Fibroblast of mammary gland (primary cell): ENCODE data around the gene ARHGAP22.

ENCODE experiments used
- DNase-seq: peaks from one replicate; pipeline ENCODE4 v3.0.0-alpha.2; 2010; ENCODE audit warnings: low read depth
- H3K4me3 ChIP-seq: 2 replicates; pipeline ENCODE4 v1.5.1; 2011; ENCODE audit warnings: low read depth, mild to moderate bottlenecking, low read length, moderate library complexity; ENCODE audit not compliant: control insufficient read depth
- TF ChIP-seq, protein P1 (sequence below): conservative IDR thresholded peaks from 2 replicates; pipeline ENCODE4 v1.5.1; 2011; ENCODE audit warnings: low read depth, low read length, inconsistent platforms; ENCODE audit not compliant: control insufficient read depth, insufficient read depth

The ARHGAP22 gene

GRCh38 chr10:48495282-48496045 lies 109.4 kb downstream of the ARHGAP22 start:
- TF ChIP-seq, protein P1, sequence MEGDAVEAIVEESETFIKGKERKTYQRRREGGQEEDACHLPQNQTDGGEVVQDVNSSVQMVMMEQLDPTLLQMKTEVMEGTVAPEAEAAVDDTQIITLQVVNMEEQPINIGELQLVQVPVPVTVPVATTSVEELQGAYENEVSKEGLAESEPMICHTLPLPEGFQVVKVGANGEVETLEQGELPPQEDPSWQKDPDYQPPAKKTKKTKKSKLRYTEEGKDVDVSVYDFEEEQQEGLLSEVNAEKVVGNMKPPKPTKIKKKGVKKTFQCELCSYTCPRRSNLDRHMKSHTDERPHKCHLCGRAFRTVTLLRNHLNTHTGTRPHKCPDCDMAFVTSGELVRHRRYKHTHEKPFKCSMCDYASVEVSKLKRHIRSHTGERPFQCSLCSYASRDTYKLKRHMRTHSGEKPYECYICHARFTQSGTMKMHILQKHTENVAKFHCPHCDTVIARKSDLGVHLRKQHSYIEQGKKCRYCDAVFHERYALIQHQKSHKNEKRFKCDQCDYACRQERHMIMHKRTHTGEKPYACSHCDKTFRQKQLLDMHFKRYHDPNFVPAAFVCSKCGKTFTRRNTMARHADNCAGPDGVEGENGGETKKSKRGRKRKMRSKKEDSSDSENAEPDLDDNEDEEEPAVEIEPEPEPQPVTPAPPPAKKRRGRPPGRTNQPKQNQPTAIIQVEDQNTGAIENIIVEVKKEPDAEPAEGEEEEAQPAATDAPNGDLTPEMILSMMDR, result no peak
- DNase-seq, result no peak
- H3K4me3 ChIP-seq, result no peak overlapping the region

DNA sequence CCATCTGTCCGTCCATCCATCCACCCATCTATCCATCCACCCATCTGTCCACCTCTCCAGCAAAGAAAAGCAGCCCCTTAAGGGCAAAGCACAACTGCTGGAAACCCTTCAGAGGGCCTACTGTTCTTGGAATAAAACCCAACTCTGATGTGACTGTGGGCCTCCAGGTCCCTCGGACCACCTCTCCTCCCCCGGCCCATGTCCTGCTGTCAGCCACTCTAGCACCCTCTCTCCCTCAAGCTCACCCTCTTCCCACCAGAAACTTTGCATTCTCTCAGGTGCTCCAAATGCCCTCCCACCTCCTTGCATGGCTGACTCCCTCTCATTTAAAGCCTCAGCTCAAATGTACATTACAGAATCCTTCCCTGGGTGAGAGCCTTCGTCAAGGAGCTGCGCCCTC lies 110.3 kb downstream of the ARHGAP22 start:
- no peak for DNase-seq
- no peak overlapping the region for H3K4me3 ChIP-seq
- TF ChIP-seq, protein P1, result no peak

DNA sequence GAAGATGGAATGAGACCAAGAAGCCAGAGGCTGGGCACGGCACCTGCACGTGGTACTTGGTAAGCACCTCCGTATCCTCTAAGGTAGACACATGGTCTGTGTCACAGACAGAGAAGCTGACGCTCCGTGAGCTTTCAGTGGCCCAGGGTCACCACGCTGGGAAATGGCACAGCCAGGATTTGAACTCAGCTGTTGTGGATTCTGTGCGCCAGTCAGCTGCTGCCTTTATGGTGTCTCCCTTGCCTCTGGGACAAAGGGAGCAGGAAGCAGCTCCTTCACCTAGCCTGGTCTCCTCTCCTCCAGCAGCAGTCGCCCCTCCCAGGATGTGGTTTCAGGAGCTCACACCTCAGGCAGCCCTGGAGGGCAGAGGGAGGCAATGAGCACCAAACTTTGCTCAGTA lies 110.8 kb downstream of the ARHGAP22 start:
- TF ChIP-seq, protein P1, result no peak
- DNase-seq, result no peak
- H3K4me3 ChIP-seq, result no peak overlapping the region

DNA sequence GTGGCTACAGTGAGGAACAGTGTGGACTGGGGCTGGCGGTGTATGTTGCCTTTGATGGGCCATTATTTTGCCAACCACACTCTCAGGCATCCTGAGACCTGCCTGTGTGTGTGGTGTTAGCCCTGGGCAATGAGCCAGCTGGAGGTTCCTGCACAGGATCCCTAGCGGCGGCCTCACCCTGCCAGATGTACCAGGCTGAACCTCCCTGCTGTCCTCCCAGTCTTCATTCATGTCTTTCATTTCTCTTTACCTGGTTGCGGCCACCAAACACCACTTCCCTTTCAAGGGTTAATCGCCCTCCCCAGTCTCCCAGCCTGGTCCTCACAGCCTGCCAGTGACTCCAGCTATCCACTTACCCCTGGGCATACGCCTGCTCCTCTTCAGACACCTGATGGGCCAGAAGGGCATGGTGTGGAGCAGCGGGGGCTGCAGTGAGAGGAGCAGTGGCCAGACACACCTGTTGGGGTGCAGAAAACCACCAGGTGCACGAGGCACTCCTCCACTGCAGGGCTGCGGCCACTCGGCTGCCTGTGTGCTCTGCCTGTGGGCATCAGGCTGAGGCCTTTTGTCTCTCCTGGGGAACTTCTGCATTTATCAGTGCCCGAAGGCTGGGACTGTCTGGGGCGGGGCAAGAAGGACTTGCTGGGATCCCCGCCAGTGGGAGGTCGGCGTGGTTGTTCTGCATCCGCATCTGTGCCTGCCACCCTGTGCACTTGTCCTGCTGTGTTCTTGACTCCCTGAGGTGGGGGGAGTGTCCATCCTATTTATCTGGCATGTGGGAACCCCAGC lies 111.6 kb downstream of the ARHGAP22 start:
- no peak overlapping the region for H3K4me3 ChIP-seq
- no peak for DNase-seq
- TF ChIP-seq, protein P1, result no peak

DNA sequence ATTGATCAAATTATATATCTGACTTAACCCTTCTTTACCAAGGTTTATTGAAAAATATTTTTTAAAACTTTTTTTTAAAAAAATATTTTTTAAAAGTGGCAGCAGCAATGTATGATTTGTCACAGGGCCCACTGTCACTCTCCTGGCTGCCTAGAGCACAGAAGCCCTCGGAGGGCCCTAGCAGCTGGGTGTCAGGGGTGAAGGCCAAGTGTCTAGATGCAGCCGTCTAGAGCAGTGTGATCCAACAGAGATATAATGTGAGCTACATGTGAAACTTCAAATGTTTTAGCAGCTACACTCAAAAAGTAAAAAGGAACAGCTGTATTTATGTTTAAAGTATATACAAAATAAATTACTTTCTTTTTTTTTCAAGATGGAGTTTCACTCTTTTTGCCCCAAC lies 112.7 kb downstream of the ARHGAP22 start:
- TF ChIP-seq, protein P1, result no peak
- DNase-seq, result no peak
- no peak overlapping the region for H3K4me3 ChIP-seq

DNA sequence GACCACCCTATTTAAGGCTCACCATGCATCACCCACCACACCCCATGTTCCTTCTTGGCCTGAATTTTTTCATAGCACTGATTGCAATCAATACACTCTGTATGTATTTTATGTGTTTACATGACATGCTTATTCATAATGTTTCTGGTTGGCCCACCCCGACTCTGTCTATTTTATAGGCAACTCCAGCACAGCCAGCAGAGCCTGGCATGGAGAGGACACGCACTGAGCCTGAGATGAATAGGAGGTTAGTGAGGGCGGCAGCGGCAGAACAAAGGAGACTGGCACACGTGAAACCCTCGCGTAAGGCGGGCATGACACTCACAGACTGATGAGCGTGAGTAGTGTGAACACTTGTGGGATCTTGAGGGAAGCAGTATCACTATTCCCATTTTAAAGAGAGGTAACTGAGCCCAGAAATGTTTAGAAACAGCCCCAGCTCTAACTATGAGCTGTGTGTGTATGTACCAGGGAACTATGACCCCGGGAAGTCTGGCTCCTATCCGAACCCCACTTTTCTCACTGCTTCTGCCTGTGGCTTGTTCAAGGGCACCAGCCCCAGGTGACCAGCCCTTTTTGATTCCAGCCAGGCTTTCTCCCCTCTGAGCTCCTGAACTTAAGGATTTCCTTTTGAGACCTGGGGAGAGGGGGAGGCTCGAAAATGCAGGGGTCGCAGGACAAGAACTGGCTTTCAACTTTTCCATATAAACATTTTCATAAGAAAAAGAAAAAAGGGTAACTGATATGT lies 113.3 kb downstream of the ARHGAP22 start:
- TF ChIP-seq, protein P1, result no peak
- H3K4me3 ChIP-seq, result no peak overlapping the region
- DNase-seq, result no peak
